ENCODE measurements around the gene TMEM88. TPM values are rescaled to one million over a fixed set of nuclear protein-coding genes. Genes with fewer than 3 reads are reported as not detected.

Gene TMEM88
- total and polyA plus RNA-seq, 2 of the 13 experiments (the other 11 are each of a cell fraction or from before 2014, with no cell fraction given) = 0.31 to 0.66 TPM

DNA sequence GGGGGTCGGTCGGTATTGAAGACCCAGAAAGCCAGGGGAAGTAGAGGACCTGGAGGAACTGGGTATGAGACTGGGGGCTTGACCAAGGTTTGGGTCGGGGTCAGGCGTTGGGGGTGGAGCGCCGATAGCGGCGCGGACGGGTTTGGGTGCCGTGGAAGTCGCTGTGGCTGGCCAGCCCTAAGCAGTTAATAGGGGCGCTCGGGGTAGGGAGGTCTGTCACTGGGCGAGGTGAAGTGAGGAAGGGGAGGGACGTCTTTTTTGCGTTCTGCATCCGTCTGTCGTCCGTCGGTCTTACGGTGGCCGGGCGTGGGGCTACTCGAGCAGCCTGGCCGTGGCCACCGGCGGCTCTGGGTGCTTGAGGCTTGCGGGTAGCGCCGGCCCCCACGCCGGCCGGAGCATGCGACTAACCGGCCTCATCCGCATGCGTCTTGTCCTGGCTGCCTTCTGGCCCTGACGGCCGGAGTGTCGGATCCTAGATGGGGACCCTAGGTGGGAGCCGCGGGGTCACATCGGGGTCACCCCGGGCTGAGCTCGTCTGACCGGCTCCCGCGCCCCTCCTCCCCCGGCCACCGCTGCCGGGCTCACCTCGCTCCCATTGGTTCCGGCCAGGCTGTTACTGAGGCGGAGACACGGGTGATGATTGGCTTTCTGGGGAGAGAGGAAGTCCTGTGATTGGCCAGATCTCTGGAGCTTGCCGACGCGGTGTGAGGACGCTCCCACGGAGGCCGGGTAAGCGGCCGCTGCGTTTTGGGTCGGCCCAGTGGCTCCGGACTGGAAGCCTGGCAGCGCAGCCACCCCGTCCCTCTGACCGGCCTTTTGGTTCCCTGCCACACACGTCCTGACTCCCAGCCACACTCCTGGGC, 10.3 kb upstream of the TMEM88 start (continued):
- TF ChIP-seq YEATS4 (CRISPR knock-in tag; IDR thresholded peaks at IDR 0.05; ENCODE audit: borderline replicate concordance) (peak; percentile 6; the same call in 1 of the 2 replicates), PHF8 (CRISPR knock-in tag; IDR thresholded peaks at IDR 0.05) (0 out of 2 replicates have a peak, but pooled peaks have one; percentile 45), FOXK1 (CRISPR knock-in tag; IDR thresholded peaks at IDR 0.05; ENCODE audit: borderline replicate concordance, low read depth) (peak; percentile 38; the same call in 1 of the 2 replicates), ZFP82 (CRISPR knock-in tag; IDR thresholded peaks at IDR 0.05; ENCODE audit: borderline replicate concordance) (peak; percentile 86), FOXP1 (IDR thresholded peaks at IDR 0.05) (no peak), FOXP1 (CRISPR knock-in tag; IDR thresholded peaks at IDR 0.05) (no peak), HDAC6 (IDR thresholded peaks at IDR 0.05; ENCODE audit: low read depth, low read length) (no peak), GATAD1 (CRISPR knock-in tag; IDR thresholded peaks at IDR 0.05) (peak; percentile 41; the same call in 1 of the 2 replicates), RBAK (CRISPR knock-in tag; IDR thresholded peaks at IDR 0.05) (no peak), ZNF670 (CRISPR knock-in tag; IDR thresholded peaks at IDR 0.05; ENCODE audit: borderline replicate concordance) (peak; percentile 85; the same call in 1 of the 2 replicates), MXI1 (IDR thresholded peaks at IDR 0.05; ENCODE audit: borderline replicate concordance, low read depth, low read length) (0 out of 3 replicates have a peak, but pooled peaks have one; percentile 30), CEBPZ (IDR thresholded peaks at IDR 0.05; ENCODE audit: low read length) (no peak), SAP130 (CRISPR knock-in tag; IDR thresholded peaks at IDR 0.05; ENCODE audit: low read depth) (peak; percentile 79), GABPB1 (CRISPR knock-in tag; IDR thresholded peaks at IDR 0.05) (peak; percentile 64), ZNF207 (IDR thresholded peaks at IDR 0.05; ENCODE audit: borderline replicate concordance) (no peak), ZNF607 (CRISPR knock-in tag; IDR thresholded peaks at IDR 0.05; ENCODE audit: borderline replicate concordance) (peak; percentile 39; the same call in 1 of the 2 replicates), ZMYM4 (CRISPR knock-in tag; IDR thresholded peaks at IDR 0.05) (peak; percentile 56; the same call in 1 of the 2 replicates), HNRNPL (IDR thresholded peaks at IDR 0.05; ENCODE audit: low read depth, low read length) (0 out of 2 replicates have a peak, but pooled peaks have one; percentile 36)
- TF ChIP-seq, protein P1, sequence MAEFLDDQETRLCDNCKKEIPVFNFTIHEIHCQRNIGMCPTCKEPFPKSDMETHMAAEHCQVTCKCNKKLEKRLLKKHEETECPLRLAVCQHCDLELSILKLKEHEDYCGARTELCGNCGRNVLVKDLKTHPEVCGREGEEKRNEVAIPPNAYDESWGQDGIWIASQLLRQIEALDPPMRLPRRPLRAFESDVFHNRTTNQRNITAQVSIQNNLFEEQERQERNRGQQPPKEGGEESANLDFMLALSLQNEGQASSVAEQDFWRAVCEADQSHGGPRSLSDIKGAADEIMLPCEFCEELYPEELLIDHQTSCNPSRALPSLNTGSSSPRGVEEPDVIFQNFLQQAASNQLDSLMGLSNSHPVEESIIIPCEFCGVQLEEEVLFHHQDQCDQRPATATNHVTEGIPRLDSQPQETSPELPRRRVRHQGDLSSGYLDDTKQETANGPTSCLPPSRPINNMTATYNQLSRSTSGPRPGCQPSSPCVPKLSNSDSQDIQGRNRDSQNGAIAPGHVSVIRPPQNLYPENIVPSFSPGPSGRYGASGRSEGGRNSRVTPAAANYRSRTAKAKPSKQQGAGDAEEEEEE (CRISPR knock-in tag; IDR thresholded peaks at IDR 0.05; ENCODE audit: borderline replicate concordance) = no peak
- TF ChIP-seq, protein P2, sequence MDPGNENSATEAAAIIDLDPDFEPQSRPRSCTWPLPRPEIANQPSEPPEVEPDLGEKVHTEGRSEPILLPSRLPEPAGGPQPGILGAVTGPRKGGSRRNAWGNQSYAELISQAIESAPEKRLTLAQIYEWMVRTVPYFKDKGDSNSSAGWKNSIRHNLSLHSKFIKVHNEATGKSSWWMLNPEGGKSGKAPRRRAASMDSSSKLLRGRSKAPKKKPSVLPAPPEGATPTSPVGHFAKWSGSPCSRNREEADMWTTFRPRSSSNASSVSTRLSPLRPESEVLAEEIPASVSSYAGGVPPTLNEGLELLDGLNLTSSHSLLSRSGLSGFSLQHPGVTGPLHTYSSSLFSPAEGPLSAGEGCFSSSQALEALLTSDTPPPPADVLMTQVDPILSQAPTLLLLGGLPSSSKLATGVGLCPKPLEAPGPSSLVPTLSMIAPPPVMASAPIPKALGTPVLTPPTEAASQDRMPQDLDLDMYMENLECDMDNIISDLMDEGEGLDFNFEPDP (CRISPR knock-in tag; conservative IDR thresholded peaks at IDR 0.05) = no peak
- TF ChIP-seq, protein P3, sequence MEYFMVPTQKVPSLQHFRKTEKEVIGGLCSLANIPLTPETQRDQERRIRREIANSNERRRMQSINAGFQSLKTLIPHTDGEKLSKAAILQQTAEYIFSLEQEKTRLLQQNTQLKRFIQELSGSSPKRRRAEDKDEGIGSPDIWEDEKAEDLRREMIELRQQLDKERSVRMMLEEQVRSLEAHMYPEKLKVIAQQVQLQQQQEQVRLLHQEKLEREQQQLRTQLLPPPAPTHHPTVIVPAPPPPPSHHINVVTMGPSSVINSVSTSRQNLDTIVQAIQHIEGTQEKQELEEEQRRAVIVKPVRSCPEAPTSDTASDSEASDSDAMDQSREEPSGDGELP (IDR thresholded peaks at IDR 0.05; ENCODE audit: borderline replicate concordance, low read depth) = peak; percentile 31; the same call in 1 of the 2 replicates

All from HepG2 (cell line).